SK-N-MC (cell line): ENCODE results near the gene TUFM.

Experiments used
- DNase-seq: peaks from one replicate; pipeline ENCODE4 v3.0.0-alpha.2; 2011; ENCODE audit warnings: low read depth, low spot score
- H3K27ac ChIP-seq: fragments of 200-600 bp; sonication (generic); 2 replicates; pipeline ENCODE4 v1.5.1; 2016; ENCODE audit warnings: mixed run types
- H3K36me3 ChIP-seq: fragments of 200-600 bp; sonication (generic); 2 replicates; pipeline ENCODE4 v1.6.1; 2017; ENCODE audit warnings: antibody characterized with exemption, low read length, mixed read lengths; ENCODE audit not compliant: insufficient read depth
- H3K4me3 ChIP-seq: fragments of 200-600 bp; sonication (generic); 2 replicates; pipeline ENCODE4 v1.5.1; 2016
- H3K9ac ChIP-seq: fragments of 200-600 bp; sonication (generic); 2 replicates; pipeline ENCODE4 v1.8.0; 2017; ENCODE audit warnings: mixed run types, mixed read lengths; ENCODE audit not compliant: insufficient read length
- H3K9me3 ChIP-seq: fragments of 200-600 bp; sonication (generic); 2 replicates; pipeline ENCODE4 v1.6.1; 2017; ENCODE audit warnings: low read depth, mild to moderate bottlenecking, antibody characterized with exemption, low read length, moderate library complexity, mixed read lengths
- EZH2 ChIP-seq: fragments of 200-600 bp; sonication (generic); IDR thresholded peaks from one replicate; pipeline ENCODE4 v1.6.1; 2017; ENCODE audit warnings: antibody characterized with exemption
- FOXP2 ChIP-seq: optimal IDR thresholded peaks from 2 replicates; pipeline ENCODE3; 2011; ENCODE audit warnings: mild to moderate bottlenecking, moderate library complexity; ENCODE audit not compliant: insufficient read depth; ENCODE audit errors: extremely low read length, control extremely low read depth
- POLR2AphosphoS5 ChIP-seq: IDR thresholded peaks from 2 replicates; pipeline ENCODE4 v1.6.1; 2012; ENCODE audit warnings: mild to moderate bottlenecking, low read depth, low read length, borderline replicate concordance

The TUFM gene

GRCh38 chr16:28837672-28838557 lies 8.2 kb downstream of the TUFM start:
- H3K4me3 ChIP-seq = no peak overlapping the region
- peaks cover 61% of the 10 kb centered on the region for H3K36me3 ChIP-seq
- TF ChIP-seq EZH2 (no peak), POLR2AphosphoS5 (no peak), FOXP2 (no peak)
- H3K27ac ChIP-seq = peak overlapping the region; percentile 19; the same call in 1 of the 2 replicates
- H3K9ac ChIP-seq = no peak overlapping the region
- H3K9me3 ChIP-seq = no peaks in the 10 kb centered on the region
- no peak for DNase-seq

GRCh38 chr16:28836761-28837064 lies 9.4 kb downstream of the TUFM start:
- TF ChIP-seq POLR2AphosphoS5 (no peak), FOXP2 (no peak), EZH2 (no peak)
- Histone ChIP-seq H3K27ac (no peak overlapping the region), H3K36me3 (peaks cover 61% of the 10 kb centered on the region), H3K9me3 (no peaks in the 10 kb centered on the region), H3K4me3 (no peak overlapping the region), H3K9ac (no peak overlapping the region)
- no peak for DNase-seq

GRCh38 chr16:28835864-28836760 lies 10.0 kb downstream of the TUFM start:
- TF ChIP-seq POLR2AphosphoS5 (no peak; the same call in 1 of the 2 replicates), FOXP2 (no peak), EZH2 (no peak)
- DNase-seq = no peak
- Histone ChIP-seq H3K9ac (no peak overlapping the region), H3K27ac (no peak overlapping the region), H3K36me3 (peaks cover 67% of the 10 kb centered on the region), H3K4me3 (no peak overlapping the region), H3K9me3 (no peaks in the 10 kb centered on the region)

GRCh38 chr16:28834873-28835863 lies 11.0 kb downstream of the TUFM start:
- Histone ChIP-seq H3K4me3 (no peak overlapping the region), H3K9me3 (no peaks in the 10 kb centered on the region), H3K36me3 (peaks cover 76% of the 10 kb centered on the region), H3K27ac (no peak overlapping the region), H3K9ac (no peak overlapping the region)
- TF ChIP-seq POLR2AphosphoS5 (no peak), FOXP2 (no peak), EZH2 (no peak)
- no peak for DNase-seq

- DNase-seq = no peak
- TF ChIP-seq POLR2AphosphoS5 (no peak), FOXP2 (no peak), EZH2 (no peak)
Observed at GRCh38 chr16:28834349-28834748, 11.8 kb downstream of the TUFM start.

GRCh38 chr16:28830531-28830930 lies 15.6 kb downstream of the TUFM start:
- TF ChIP-seq EZH2 (no peak), FOXP2 (no peak), POLR2AphosphoS5 (no peak)
- DNase-seq = no peak
- Histone ChIP-seq H3K9ac (no peak overlapping the region), H3K9me3 (no peaks in the 10 kb centered on the region), H3K27ac (no peak overlapping the region), H3K36me3 (peaks cover 100% of the 10 kb centered on the region), H3K4me3 (no peak overlapping the region)

More at GRCh38 chr16:28834349-28834748, 11.8 kb downstream of the TUFM start:
- H3K4me3 ChIP-seq = no peak overlapping the region
- no peak overlapping the region for H3K9ac ChIP-seq
- no peak overlapping the region for H3K27ac ChIP-seq
- no peaks in the 10 kb centered on the region for H3K9me3 ChIP-seq
- H3K36me3 ChIP-seq = peaks cover 85% of the 10 kb centered on the region

- no peaks in the 10 kb centered on the region for H3K9me3 ChIP-seq
- H3K27ac ChIP-seq = no peak overlapping the region
- DNase-seq = no peak
- peaks cover 100% of the 10 kb centered on the region for H3K36me3 ChIP-seq
- no peak overlapping the region for H3K4me3 ChIP-seq
- H3K9ac ChIP-seq = no peak overlapping the region
- no peak for TF ChIP-seq EZH2
- no peak for TF ChIP-seq FOXP2
- TF ChIP-seq POLR2AphosphoS5 = no peak
Observed at GRCh38 chr16:28829747-28830146, 16.4 kb downstream of the TUFM start.
